NCI-H146 treated with DMSO at 0.1 percent for 48 hours (cell line): ENCODE measurements around the gene PDCD7.
A peak's percentile ranks its signal among the peaks of the same experiment; 100 is the strongest.
"Not testable (repeated sequence)": the region's sequence is repeated elsewhere in the genome, so short reads cannot be mapped to it uniquely, and the experiment has no call there.

Experiments used
- DNase-seq: peaks from one replicate; lab custom pipeline; 2025; ENCODE audit not compliant: unreplicated experiment; lab: John Stamatoyannopoulos, UW

The PDCD7 gene, protein sequence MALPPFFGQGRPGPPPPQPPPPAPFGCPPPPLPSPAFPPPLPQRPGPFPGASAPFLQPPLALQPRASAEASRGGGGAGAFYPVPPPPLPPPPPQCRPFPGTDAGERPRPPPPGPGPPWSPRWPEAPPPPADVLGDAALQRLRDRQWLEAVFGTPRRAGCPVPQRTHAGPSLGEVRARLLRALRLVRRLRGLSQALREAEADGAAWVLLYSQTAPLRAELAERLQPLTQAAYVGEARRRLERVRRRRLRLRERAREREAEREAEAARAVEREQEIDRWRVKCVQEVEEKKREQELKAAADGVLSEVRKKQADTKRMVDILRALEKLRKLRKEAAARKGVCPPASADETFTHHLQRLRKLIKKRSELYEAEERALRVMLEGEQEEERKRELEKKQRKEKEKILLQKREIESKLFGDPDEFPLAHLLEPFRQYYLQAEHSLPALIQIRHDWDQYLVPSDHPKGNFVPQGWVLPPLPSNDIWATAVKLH

DNA sequence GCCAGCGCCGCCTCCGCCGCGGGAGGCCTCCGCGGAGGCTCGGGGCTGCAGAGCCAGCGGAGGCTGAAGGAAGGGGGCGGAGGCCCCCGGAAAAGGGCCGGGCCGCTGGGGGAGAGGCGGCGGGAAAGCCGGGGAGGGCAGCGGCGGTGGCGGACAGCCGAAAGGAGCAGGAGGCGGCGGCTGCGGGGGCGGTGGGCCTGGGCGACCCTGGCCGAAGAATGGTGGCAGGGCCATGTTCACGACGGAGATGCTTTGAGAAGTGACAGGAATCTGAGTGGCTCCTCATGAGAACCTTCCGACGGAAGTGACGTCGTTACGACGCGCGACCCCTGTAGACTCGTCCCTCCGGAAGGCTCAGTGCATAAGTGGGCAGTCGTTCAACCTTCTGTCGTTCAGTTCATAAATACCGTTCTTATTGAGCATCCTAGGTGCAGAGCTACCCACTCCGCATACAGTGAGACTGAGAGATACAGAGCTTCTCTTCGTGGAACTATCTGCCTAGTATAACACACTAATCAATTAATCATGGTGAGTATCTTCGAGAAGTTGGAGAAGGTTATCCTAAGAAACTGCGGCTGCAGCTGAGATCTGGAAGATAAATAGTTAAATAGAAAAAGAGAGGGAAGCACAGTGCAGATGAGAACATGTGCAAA is at the start of gene PDCD7:
TSS of gene PDCD7 (minus strand) at position 261 of the 653 bp plus-strand sequence. CDS start at position 234, 27 bp downstream.
- DNase-seq: peak; percentile 80

DNA sequence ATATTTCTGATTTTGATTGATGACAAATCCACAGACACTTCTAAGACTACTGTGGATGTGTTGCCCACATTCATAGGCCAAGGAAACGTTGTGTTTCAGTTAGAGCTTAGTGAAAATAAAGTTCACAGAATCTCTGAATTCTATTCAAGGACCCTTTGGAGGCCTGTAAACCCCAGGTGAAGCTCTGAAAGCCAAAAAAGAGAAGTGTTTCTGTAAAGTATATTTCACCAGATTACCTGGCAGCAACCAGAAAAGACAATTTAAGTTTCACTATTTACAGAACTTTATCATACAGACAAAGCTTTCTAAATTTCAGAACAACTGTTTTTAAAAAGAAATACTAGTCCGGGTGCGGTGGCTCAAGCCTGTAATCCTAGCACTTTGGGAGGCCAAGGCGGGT is 48.9 kb upstream of the PDCD7 start:
- DNase-seq: no peak

DNA sequence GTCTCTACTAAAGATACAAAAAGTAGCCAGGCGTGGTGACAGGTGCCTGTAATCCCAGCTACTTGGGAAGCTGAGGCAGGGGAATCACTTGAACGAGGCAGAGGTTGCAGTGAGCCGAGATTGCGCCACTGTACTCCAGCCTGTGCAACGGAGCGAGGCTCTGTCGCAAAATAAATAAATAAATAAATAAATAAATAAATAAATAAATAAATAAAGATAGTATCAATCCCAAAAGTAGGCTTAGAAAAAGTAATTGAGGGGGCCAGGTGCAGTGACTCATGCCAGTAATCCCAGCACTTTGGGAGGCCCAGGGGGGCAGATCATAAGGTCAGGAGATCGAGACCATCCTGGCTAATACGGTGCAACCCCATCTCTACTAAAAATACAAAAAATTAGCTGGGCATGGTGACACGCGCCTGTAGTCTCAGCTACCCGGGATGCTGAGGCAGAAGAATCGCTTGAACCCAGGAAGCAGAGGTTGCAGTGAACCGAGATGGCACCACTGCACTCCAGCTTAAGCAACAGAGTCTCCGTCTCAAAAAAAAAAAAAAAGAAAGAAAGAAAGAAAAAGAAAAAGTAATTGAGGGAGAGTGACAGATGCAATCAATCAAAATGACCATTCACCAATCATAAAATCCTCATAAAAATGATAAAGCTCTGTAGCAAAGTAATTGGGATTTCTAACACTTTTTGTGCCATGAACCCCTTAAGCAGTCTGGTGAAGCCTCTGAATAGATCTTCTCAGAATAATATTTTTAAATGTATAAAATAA is 48.2 kb upstream of the PDCD7 start:
- not testable (repeated sequence) for DNase-seq

DNA sequence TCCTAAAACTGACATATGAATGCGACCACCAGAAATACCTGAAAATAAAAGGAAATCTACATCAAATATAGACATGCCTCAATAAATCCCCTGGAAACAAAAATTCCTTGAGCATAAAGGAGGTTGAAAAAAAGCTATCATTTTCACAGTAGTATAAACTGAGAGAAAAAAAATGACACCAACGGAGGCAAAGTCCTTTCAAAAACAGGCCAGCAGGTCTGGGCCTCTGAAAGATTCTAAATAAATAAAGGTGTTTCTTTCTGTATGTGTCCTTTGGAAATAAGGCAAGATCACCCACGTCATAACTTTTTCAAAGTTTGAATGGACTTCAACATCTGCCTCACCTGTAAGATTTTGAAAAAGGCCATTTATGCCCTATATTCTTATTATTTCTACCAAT is 46.6 kb upstream of the PDCD7 start:
- no peak for DNase-seq

DNA sequence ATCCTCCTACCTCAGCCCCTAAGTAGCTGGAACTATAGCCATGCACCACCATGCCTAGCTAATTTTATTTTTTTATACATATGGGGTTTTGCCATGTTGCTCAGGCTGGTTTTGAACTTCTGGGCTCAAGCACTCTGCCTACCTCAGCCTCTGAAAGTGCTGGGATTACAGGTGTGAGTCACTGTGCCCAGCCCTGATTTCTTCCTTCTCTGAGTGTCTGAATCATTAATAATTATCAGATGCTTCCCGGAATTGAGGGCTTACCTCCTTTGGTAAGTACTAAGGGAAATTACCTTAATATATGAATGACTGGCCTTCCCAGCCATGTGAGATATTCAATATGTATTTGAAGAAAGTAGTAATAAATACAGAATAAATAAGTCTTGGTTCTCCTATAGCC is 44.3 kb upstream of the PDCD7 start:
- DNase-seq: no peak

DNA sequence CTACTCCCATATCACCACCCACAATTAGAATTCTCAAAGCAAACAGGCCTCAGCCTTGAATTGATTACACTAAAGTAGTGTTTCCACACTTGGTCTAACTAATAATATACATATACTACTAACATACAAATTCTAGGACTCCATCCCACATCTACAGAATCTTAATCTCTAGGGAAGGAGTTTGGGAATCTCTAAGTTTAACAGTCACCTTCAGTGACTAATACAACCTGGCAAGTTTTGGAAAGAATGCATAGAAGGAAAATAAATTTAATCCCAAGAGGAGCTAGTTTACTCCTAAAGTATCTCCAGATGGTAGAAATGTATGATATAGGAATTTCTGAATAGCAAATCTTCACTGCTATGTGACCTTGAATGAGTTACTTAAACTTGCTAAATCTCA is 42.4 kb upstream of the PDCD7 start:
- DNase-seq: no peak

DNA sequence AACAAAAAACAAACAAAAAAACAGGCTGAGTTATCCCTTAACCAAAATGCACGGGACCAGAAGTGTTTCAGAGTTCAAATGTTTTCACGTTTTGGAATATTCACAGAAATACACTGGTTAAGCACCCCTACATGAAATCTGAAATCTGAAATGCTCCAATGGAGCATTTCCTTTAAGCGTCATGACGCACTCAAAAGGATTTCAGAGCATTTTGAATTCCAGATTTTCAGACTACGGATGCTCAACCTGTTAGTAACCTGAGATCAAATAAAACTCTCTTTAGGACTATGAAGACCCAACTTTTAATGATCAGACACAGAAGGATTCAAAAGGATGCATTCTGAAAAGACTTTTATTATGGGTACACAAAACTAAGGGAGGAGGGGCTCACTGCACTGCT is 41.9 kb upstream of the PDCD7 start:
- no peak for DNase-seq

DNA sequence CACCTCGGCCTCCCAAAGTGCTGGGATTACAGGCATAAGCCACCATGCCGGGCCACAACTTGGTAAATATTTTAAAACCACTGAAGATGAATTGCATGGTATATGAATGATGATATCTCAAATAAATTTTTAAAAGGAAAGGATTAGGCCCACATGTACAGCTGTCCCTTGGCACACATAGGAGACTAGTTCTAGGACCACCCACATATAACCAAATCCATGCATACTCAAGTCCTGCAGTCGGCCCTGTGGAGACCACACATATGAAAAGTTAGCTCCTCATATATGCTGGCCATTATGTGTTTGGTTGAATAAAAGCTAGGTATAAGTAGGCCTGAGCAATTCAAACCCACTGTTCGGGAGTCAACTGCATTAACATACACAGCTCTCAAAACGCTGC is 40.9 kb upstream of the PDCD7 start:
- no peak for DNase-seq

DNA sequence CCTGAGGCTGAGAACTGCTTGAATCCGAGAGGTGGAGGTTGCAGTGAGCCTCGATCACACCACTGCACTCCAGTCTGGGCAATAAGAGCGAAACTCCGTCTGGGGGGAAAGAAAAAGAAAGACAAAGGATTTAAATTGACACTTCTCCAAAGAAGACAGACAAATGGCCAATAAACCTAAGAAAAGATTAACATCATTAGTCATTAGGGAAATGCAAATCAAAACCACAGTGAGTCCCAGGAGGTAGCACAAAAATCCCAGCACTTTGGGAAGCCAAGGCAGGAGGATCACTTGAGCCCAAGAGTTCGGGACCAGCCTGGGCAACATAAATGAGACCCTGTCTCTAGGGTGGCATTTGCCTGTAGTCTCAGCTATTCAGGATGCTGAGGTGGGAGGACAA is 38.9 kb upstream of the PDCD7 start:
- no peak for DNase-seq

DNA sequence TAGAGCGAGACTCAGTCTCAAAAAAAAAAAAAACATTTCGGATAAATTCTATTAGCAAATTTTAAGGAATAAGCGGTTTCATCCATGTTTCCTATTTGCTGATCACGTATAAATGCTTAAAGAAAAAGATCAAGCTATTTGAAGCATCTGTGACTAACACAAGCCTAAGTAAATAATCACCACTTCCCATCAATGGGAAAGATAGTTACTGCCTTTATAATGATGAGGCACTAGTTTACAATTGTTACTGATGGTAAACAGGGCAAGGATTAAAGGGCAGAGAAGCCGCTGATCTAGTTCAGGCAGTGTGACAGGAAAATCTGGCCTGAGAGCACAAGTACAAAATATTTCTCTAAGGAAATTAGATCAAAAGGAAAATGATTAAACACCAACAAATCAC is 37.8 kb upstream of the PDCD7 start:
- no peak for DNase-seq

DNA sequence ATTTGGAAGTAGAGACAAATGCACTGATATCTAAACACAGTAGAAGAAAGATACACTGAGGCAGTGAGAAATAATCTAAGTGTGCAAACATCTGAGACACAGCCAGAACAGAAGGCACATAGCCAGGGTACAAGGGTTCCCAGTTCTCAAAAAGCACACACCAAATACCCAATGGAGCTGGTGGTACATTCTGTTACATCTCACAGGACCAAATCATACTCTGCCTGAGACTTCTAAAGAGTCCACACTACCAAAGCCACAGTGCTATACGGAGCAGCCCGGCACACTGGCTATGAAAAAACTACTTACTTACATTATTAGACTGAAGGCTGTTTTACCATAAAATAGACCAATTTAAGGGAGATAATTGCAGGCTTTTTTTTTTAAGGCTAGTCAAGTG is 32.3 kb upstream of the PDCD7 start:
- no peak for DNase-seq

DNA sequence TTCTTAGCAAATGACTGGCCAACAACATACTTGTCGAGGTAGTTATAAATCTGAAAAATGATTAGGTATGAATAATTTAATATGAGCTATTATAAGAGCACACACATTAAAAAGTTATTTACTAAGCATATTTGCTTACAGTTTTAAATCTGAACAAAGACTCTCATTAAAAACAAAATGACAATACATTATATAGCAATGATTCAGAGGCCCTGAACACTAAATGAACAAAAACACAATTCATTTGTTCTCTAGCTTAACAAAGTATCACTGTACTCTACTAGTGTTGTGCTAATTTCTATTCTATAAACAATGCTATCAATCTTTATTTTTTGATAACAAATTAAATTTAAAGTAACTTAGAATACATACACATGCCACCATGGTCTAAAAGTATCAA is 30.5 kb upstream of the PDCD7 start:
- DNase-seq: no peak

DNA sequence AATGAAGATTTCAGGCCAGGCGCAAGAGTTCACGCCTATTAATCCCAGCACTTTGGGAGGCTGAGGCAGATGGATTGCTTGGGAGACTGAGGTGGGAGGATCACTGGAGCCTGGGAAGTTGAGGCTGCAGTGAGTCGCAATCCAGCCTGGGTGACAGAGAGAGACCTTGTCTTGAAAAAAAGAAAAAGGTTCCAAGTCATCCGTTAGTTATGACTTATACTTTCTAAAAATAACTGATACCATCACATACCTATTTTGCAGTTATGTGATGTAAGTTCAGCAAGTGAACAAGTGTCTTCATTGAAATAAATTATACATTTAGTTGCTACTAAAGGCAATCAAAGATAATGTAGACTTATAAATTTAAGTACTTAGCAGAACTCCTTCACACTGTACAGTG is 29.4 kb upstream of the PDCD7 start:
- DNase-seq: no peak

DNA sequence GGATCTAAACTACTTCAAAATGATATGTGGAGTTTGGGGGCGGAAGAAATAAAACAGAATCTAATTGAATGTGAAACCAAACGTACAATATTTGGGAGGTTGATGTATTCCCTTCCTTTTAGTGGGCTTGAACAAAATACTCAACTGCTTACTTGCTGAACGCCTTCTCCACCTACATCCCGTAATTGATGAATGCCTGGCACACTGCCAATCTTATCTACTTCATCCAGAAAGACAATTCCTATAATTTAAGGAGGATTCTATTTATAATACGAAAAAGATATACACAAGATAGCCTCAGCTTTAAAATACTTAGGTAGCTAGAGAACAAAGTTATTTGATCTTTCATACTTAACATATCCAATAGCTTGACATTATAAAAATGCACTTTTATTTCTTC is 23.1 kb upstream of the PDCD7 start:
- no peak for DNase-seq

DNA sequence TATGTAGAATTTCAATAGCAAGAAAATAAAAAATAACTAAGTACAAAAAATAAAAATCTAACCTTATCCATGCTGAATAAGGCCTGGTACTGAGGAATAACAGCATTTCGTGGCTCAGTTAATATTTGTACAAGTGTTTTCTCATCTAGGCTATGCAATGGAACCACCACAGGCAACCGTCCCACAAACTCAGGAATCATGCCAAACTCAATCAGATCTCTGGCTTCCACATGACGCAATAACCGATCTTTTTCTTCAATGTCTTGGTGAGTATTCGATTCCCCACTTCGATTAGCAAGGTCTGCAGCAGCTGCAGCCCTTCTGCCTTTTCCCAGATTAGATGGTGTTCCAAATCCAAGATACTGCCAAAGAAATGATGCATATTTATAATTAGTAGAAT is 21.1 kb upstream of the PDCD7 start:
- no peak for DNase-seq

DNA sequence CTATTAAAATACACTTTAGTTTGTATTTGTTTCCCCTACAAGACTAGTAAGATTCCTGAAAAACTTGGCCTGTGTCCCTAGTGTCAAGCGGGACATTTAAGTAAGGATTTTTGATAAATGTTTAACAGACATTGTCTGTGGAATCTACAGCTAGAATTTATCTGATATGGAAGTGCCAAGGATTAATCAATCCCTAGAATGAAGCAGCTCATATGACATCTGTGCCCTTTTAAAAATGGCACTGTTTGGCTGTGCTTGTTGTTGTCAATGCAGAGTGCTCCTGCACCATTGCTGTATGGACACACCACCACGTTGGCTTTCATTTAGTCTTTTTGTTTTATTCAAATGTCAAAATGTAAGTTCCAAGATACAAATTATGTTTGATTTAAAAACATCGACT is 14.3 kb upstream of the PDCD7 start:
- no peak for DNase-seq

DNA sequence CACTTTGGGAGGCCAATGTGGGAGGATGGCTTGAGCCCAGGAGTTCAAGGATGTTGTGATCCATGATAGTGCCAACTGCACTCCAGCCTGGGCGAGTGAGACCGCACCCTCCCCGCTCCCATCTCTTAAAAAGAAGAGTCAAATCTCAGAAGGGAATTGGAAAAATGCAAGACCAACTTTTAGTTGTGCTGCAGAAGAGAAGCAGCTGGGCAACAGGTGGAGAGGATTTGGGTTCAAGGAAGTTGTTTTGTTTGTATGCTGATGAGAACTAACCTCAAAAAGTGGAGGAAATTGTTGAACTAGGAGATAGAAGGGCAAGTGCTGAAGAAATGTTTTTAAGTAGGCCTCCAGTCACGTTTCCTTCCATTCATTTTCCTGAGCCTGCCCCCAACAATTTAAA is 12.8 kb upstream of the PDCD7 start:
- no peak for DNase-seq

DNA sequence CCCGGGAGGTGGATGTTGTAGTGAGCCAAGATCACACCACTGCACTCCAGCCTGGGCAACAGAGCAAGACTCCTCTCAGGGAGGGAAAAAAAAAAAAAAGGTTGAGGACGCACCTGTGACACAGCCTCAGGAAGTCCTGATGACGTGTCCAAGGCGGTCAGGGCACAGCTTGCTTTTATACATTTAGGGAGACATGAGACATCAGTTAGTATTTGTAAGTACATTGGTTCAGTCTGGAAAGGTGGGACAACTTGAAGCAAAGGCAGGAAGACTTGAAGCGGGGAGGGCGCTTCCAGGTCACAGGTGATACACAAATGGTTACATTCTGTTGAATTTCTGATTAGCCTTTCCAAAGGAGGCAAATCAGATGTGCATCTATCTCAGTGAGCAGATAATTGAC is 5.0 kb upstream of the PDCD7 start:
- DNase-seq: not testable (repeated sequence)

DNA sequence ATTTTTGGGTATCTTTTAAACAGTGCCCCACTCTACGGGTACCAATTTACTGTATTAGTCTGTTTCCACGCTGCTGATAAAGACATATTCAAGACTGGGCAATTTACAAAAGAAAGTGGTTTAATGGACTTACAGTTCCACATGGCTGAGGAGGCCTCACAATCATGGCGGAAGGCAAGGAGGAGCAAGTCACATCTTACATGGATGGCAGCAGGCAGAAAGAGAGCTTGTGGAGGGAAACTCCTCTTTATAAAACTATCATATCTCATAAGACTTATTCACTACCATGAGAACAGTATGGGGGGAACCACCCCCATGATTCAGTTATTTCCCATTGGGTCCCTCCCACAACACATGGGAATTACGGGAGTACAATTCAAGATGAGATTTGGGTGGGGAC is 4.3 kb upstream of the PDCD7 start:
- not testable (repeated sequence) for DNase-seq

DNA sequence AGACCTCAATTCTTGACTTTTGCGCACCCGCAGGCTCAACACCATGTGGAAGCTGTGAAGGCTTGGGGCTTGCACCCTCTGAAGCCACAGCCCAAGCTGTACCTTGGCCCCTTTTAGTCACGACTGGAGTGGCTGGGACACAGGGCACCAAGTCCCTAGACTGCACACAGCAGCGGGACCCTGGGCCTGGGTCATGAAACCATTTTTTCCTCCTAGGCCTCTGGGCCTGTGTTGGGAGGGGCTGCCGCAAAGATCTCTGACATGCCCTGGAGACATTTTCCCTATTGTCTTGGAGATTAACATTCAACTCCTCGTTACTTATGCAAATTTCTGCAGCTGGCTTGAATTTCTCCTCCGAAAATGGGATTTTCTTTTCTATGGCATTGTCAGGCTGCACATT is 3.5 kb upstream of the PDCD7 start:
- not testable (repeated sequence) for DNase-seq

DNA sequence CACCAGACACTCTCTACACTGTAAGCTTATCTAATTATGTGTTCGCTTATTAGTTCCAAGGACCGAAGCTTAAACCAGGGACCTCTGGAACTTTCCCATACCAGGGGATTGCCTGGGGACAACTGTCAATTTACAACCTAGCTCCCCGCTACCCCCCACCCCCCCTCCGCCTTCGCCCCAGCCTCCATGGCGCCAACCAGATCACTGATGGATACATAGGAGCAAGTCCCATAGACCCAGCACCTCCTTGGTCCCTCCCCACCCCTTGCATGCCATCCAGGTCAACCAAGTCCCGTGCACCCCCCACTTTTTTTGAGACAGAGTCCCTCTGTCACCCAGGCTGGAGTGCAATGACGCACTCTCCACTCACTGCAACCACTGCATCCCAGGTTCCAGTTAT is 930 bp upstream of the PDCD7 start:
- DNase-seq: no peak
